Central memory CD4-positive, alpha-beta T cell (primary cell): Measurements from ENCODE around the gene PDE8A.

Experiments
- DNase-seq: peaks from one replicate; pipeline ENCODE4 v3.0.0; 2022

PDE8A gene

GRCh38 chr15:85036716-85037115 lies 55.1 kb downstream of the PDE8A start:
- no peak for DNase-seq

- DNase-seq, result no peak
Measured at GRCh38 chr15:85037641-85038040, 56.0 kb downstream of the PDE8A start.

- no peak for DNase-seq
Measured at GRCh38 chr15:85041230-85041629, 59.6 kb downstream of the PDE8A start.

GRCh38 chr15:85044251-85044853 lies 62.7 kb downstream of the PDE8A start:
- peak; percentile 23 for DNase-seq

GRCh38 chr15:85044894-85045293 lies 63.2 kb downstream of the PDE8A start:
- no peak for DNase-seq

DNA sequence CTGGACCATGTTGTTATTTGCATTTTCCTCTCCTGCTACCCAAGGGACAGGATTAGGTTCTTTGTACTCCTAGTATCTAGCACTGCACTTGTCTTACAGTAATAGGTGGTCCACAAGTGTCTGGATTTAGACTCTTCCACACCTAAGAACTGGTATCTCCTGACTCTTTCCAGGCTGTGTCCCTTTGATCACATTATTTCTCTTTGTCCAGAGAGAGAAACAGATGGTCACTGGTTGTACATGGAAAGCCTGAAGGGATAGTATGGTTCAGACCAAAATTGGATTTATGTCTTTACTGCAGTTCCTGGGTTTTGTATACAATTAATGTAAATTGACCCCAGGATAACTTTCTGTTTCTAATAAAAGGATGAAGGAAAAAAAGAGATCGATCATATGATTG lies 64.0 kb downstream of the PDE8A start:
- no peak for DNase-seq

DNA sequence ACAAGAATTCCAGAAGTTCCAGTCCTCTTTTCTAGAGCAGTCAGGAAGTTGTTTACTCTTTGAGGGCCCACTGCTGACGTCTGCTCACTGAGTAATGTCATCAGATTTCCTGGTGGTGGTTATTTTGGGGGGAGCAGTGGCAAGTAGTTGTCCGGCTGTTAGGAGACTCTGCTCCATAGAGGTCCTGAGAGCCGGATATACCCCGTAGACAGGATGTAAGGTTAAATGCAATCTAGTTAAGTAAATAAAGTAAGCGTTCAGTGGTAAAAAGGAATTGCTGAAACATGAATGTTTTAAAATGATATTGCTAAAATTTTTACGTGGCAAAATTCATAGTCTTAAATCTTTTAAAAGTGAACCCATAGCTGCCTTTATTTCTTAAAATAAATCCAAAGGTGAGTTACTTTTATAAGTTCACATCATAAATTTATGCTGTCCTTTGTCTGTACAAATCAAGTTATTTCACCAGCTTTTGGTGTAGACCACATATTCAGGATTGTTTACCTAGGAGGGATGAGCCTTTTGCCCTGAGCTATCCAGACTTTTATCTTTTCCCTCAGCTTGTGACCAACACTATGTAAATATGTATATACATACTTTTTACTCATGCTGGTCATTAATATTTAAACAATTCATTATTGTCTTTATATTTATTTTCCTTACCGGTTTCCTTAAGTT lies 65.8 kb downstream of the PDE8A start:
- DNase-seq, result peak; percentile 24

DNA sequence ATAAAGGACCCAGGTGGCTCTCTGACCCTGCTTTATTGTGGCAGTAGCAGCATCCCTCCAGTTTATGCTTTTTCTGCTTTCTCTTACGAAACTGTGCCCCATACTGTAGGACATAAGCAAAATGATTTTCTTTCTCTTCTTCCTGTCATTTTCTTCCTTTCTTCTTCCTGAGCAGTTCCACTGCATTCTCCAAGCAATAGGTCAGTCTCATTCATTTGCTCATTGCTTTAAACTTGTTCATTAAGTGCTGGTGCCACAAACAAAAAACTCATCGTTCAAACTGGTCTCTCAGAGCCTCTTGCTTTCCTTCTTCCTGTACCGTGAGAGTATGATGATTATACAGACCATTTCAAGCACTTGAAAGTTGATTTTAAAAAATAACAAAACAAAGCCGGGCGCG lies 66.8 kb downstream of the PDE8A start:
- DNase-seq, result no peak

- no peak for DNase-seq
Measured at GRCh38 chr15:85049805-85050204, 68.1 kb downstream of the PDE8A start.

GRCh38 chr15:85059734-85060133 lies 78.1 kb downstream of the PDE8A start:
- no peak for DNase-seq

DNA sequence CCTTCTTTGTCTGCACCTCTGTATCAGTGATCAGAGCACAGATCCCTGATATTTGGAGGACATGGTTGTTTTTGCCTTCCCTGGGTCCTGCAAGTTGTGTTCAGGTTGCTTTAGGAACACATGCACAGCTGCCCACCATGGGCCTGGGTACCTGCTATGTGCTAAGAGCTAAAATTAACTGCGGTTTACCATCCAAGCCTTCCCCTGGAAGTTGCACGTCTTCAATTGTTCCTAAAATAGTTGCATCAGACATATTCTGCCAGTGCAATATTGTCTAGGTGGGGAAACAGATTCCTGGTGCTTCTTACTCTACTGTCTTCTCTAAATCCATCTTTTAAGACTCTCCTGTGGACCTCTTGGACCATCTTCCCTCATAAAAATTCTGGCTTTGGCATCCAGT lies 80.9 kb downstream of the PDE8A start:
- DNase-seq, result no peak

DNA sequence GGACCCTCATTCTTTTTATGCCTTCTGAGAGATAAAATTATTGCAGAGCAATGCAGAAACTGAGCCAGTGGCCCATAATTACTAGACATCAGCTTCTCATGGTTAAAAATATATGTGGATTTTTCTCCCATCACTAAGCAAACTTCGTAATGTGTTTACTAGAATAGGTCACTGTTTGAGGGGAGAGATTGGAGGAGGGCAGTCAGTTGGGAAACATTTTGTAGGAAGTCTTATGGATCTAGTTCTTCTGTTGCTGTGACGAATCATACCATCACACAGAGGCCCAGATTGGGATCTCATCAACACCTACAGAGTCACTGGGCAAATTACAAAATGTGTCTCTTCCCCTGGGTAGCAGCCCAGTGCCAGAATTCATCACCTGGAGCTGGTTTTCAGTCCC lies 81.4 kb downstream of the PDE8A start:
- no peak for DNase-seq

- DNase-seq, result no peak
Measured at GRCh38 chr15:85063522-85064079, 81.9 kb downstream of the PDE8A start.

DNA sequence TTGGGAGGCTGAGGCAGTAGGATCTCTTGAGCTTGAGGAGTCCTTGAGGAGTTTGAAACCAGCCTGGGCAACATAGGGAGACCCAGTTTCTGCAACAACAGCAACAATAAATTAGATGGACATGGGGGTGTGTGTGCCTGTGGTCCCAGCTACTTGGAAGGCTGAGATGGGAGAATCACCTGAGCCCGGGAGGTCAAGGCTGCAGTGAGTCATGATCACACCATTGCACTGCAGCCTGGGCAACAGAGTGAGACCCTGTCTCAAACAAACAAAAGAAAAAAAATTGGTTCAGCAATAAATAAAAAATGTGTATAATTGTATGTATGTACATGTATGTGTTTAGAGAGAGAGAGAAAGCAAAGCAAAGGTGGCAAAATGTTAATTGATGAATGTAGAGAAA lies 83.1 kb downstream of the PDE8A start:
- DNase-seq, result no peak

- no peak for DNase-seq
Measured at GRCh38 chr15:85071061-85071460, 89.4 kb downstream of the PDE8A start.

GRCh38 chr15:85071504-85071903 lies 89.8 kb downstream of the PDE8A start:
- DNase-seq, result no peak

DNA sequence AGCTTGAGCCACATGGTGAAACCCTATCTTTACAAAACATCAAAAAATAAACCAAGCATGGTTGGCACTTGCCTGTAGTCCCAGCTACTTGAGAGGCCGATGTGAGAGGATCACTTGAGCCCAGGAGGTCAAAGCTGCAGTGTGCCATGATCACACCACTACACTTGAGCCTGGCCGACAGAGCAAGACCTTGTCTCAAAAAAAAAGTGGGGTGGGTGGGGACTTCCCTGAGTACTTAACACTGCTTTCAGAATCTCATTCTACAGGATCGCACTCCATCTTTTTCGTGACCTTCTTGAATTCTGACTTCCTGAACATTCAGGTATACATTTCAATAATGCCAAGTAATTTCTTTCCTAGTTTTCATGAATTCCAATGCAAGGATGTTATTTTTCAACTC lies 91.3 kb downstream of the PDE8A start:
- no peak for DNase-seq

DNA sequence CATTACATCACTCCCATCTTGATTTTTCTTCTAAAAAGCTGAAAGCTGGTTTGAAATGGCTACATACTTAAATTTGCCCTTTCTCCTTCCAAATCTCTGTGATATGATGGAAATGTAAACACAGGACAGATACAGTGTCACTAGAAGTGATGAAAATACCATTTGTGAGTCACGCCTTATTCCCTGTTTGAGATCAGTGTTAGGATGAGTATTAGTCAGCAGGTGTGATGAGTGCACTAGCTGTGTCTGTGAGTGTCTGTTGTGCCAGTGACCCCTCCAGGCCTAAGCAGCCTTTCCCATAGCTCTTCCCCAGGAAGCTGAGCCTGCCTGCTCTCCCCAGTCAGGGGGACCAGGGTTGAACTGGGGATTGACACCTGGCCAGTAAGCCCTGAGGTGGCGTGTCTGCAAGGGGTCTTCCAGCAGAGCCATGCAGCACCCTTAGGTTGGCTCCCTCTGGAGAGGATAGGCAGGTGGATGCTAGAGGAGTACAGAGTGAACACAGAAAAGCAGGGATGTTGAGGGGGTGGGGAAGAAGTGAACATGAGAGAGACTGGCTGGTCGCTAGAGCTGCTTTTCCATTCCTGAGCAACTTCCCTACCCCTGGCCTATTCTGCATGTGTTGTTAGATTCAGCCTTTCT lies 92.0 kb downstream of the PDE8A start:
- DNase-seq, result no peak

GRCh38 chr15:85086855-85087254 lies 105.2 kb downstream of the PDE8A start:
- no peak for DNase-seq

DNA sequence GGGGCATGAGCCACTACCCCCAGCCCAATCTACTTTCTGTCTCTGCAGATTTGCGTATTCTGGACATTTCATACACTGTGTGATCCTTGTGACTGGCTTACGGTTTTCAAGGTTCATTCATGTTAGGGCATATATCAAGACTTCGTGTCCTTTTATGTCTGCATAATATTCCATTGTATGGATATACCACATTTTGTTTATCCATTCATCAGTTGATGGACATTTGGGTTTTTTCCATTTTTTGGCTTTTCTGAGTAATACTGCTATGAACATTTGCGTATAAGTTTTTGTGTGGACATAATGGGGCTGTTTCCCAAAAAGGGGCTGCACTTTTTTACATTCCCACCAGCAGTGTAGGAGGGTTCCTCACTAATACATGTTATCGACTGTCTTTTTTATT lies 106.6 kb downstream of the PDE8A start:
- DNase-seq, result no peak

DNA sequence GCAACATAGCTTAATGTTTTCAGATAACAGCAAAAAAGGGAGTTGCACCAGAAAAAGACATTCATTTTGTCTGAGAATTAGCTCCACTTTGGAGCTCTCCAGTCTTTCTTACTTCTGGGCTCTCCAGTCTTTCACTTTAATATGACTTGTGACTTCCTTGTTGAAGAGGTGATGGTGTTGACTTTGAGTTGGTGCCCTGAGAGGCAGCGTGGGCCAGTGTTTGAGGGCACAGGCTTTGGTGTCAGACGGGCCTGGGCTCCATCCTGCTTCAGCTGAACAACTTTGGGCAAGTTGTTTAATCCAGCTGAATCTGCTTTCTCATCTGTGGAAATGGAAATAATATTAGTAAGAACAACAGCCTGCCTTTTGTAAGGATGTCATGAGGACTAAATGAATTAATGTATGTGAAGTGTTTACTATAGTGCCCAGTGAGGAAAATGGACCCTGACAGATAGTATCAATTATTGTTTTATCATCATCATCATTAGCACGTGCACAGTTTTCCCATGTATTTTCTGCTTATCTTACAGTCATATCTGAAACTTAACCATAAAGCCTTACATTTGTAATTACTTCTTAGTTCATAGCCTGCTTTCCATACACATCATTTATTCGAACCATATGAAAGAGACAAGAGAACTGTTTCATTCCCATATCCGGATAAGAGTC lies 108.4 kb downstream of the PDE8A start:
- no peak for DNase-seq

GRCh38 chr15:85091990-85092389 lies 110.3 kb downstream of the PDE8A start:
- DNase-seq, result no peak

DNA sequence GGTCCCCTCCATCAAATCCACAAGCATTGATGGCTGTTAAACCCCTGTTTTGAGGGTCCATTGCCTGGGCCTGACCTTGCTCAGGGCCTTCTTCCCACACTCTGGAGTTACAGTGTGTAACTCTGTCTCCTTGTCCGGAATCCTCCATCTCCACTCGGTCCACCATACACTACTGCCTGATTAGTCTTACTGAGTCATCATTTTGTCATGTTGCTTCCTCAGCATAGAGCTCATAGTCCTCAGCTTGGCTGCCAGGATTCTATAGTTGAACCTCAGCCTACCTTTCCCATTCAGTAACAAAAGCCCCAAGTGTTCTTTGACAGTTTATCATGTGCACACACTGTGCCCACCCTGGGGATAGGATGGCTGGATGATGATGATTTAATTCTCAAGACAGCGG lies 113.0 kb downstream of the PDE8A start:
- DNase-seq, result no peak

GRCh38 chr15:85095566-85095965 lies 113.9 kb downstream of the PDE8A start:
- DNase-seq, result no peak
